Mesodermal cell (in vitro differentiated cells): Measurements from ENCODE around the gene NKIRAS1.

Experiments used
- H3K27ac ChIP-seq: 2 replicates; pipeline ENCODE4 v1.7.0; 2013; ENCODE audit warnings: mild to moderate bottlenecking, low read depth, low read length, moderate library complexity; ENCODE audit not compliant: severe bottlenecking
- H3K36me3 ChIP-seq: 2 replicates; pipeline ENCODE4 v1.7.1; 2013; ENCODE audit warnings: mild to moderate bottlenecking, low read length, moderate library complexity; ENCODE audit not compliant: control insufficient read depth, insufficient read depth
- H3K4me1 ChIP-seq: one replicate; pipeline ENCODE4 v1.7.1; 2013; ENCODE audit warnings: mild to moderate bottlenecking, low read length; ENCODE audit not compliant: insufficient read depth, control insufficient read depth, poor library complexity, severe bottlenecking
- H3K4me3 ChIP-seq: 2 replicates; pipeline ENCODE4 v1.7.0; 2013; ENCODE audit warnings: low read length, control low read depth, mild to moderate bottlenecking; ENCODE audit not compliant: insufficient read depth, poor library complexity, severe bottlenecking; ENCODE audit errors: extremely low read depth
- H3K9me3 ChIP-seq: 2 replicates; pipeline ENCODE4 v1.7.1; 2013; ENCODE audit warnings: mild to moderate bottlenecking, low read length, moderate library complexity; ENCODE audit not compliant: control insufficient read depth
- WGBS, 2 experiments: methylation state at CpG; one replicate each; pipeline ENCODE4 v1.1.5; 2013; ENCODE audit warnings: missing lambda C conversion rate in 2 of 2; ENCODE audit not compliant: insufficient coverage in 2 of 2; 5-methylcytosine and 5-hydroxymethylcytosine counted together

NKIRAS1 gene

DNA sequence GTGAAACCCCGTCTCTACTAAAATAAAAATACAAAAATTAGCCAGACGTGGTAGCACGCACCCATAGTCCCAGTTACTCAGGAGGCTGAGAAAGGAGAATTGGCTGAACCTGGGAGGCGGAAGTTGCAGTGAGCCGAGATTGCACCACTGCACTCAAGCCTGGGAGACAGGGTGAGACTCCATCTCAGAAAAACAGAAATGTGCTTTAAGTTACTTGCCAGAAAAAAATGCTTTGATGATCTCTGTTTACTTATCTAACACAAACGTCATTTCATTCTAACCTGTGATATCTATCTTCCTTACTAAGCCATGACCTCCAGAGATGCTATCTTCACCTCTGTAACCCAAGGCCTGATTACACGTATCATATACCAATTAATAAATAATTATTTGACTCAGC lies 7.4 kb downstream of the NKIRAS1 start:
- Histone ChIP-seq H3K4me3 (no peak overlapping the region), H3K4me1 (no peaks in the 10 kb centered on the region), H3K36me3 (peaks cover 51% of the 10 kb centered on the region), H3K27ac (no peak overlapping the region), H3K9me3 (no peaks in the 10 kb centered on the region)
- WGBS, 2 experiments, result 86 to 92% methylated on average over 4 to 6 of the region's 7 CpGs

DNA sequence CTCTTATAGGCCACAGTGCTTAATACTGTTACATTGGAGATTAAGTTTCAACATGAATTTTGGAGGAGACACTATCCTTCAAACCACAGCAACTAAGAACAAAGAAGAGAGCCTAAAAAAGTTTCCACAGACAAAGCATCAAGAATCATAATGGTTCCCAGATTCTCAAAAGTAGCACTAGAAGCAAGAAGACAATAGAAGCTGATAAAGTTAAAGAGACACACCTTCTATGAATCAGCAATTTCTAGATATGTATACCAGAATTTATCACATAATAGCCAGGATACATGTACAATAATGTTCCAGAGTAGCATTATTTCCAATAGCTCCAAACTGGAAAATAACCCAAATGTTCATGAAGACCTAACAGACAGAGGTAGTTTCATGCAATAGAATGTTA lies 12.2 kb downstream of the NKIRAS1 start:
- Histone ChIP-seq H3K4me1 (no peaks in the 10 kb centered on the region), H3K36me3 (peaks cover 75% of the 10 kb centered on the region), H3K4me3 (no peak overlapping the region), H3K27ac (no peak overlapping the region), H3K9me3 (peaks cover 2% of the 10 kb centered on the region)

DNA sequence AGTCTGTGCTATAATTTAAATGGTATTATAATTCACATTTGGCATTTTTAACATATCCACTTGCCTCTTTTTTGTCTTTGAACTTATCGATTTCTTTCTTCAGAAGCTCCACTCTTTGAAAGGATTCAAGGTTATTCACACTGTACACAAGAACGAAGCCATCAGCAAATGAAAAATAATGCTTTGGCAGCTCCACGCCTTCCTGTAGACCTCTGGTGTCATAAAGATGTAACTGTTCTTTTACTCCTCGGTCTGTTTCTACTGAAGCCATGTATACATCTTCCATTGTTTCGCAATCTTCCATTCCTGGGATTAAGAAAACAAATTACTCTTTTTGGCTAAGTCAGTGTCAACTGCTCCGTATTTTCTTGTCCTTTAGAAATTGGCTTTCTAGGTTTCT lies 16.0 kb downstream of the NKIRAS1 start:
- Histone ChIP-seq H3K4me3 (no peak overlapping the region), H3K4me1 (no peaks in the 10 kb centered on the region), H3K9me3 (peaks cover 12% of the 10 kb centered on the region), H3K36me3 (peaks cover 87% of the 10 kb centered on the region), H3K27ac (no peak overlapping the region)
- WGBS, 2 experiments, result 95 to 98% methylated on average over 5 to 6 of the region's 6 CpGs

DNA sequence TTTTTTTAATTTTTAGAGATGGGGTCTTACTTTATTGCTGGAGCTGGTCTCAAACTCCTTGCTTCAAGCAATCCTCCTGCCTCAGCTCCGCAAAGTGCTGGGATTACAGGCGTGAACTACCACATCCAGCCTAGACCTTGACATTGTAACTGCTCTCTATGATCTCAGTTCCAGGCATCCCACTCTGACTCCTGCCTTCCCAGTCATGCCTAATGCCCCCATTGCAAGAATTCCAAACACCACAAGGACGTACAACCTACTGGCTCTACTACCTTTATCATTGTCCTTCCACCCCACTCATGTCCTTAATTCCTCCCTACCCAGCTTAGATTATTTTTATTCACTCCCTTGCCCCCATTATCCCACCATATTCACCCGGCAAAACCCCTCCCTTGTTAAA lies 21.6 kb downstream of the NKIRAS1 start:
- H3K4me3 ChIP-seq, result no peak overlapping the region
- H3K27ac ChIP-seq, result no peak overlapping the region
- peaks cover 83% of the 10 kb centered on the region for H3K36me3 ChIP-seq
- H3K4me1 ChIP-seq, result no peaks in the 10 kb centered on the region
- H3K9me3 ChIP-seq, result peaks cover 12% of the 10 kb centered on the region
- WGBS, 2 experiments, result 93 to 100% methylated on average over 4 of the region's 4 CpGs

DNA sequence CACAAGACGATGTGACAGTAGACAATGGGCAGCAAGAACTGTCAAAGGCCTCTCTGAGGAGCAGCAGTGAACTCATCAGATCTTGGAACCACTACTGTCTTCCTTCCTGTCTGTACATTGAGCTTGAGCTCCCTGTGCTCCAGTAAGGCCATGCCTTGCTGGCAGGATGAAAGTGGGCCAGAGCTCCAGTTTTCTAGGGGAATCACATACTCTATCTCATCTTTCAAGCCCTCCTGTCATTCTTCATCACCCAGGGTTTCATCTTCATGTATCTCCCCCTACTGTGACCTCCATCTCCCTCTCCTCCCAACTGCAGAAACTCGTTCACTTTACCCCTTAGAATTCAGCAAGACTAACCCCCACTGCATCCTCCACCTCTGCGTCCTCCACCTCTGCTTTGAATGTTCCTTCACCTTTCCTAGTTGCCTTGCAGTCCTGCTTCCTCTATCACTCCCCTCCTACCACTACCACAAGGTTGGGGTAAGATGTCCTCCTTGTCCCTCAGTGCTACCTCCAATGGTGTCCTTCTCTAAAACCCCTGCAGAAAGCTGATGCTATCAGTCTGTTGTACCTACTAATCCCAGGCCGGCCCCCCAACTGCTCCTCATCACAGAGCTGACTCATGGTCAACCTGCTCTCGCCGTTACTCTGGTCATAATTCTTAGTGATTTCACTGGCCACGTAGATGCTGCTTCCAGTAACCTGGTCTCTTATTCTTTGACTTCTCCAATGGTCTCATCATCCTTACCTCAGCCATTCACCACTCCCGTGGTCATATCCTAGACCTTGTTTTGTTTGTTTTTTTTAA lies 22.3 kb downstream of the NKIRAS1 start:
- Histone ChIP-seq H3K27ac (no peak overlapping the region), H3K36me3 (peaks cover 84% of the 10 kb centered on the region), H3K4me1 (no peaks in the 10 kb centered on the region), H3K4me3 (no peak overlapping the region), H3K9me3 (peaks cover 9% of the 10 kb centered on the region)
- WGBS, 2 experiments, result 97% methylated on average over 7 to 8 of the region's 8 CpGs

DNA sequence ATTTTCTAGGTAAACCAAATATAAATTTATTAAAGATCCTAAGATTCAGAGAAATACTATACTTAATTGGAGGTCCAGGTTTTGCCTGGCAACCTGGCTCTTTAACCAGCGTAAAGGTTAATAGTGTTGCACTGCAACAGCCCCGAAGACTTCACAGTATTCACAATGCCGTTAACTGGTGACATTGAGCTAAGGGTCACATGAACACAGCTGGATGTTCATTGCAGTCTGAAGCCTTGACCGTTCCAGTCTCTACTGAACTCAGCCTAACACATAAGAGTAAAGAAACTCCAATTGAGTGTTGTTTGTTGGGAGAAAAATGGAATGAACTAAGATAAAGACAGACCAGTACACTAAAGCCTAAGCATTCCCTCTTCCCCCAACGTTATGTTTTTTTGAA lies 26.8 kb downstream of the NKIRAS1 start:
- 96 to 98% methylated on average over 3 of the region's 5 CpGs for WGBS, 2 experiments
- Histone ChIP-seq H3K4me1 (no peaks in the 10 kb centered on the region), H3K36me3 (peaks cover 55% of the 10 kb centered on the region), H3K9me3 (no peaks in the 10 kb centered on the region), H3K4me3 (no peak overlapping the region), H3K27ac (no peak overlapping the region)

DNA sequence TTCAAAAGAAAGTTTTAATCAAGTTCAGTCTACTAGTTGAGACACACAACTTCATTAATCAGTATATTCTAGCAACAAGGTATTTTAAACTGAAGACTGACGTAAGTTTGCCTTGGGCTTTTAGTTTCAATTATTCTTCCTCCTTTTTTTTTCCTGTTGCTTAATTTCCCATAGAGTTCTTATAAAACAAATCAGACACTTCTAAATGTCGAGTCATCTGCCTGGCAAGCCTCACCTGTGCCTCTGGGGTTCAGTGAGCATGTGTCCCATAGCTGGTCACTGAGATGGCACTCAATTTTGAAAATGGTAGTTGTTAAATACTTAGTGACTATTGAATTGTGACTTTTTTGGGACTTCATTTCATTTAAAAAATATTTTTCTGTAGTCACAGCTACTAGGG lies 27.4 kb downstream of the NKIRAS1 start:
- Histone ChIP-seq H3K4me1 (no peaks in the 10 kb centered on the region), H3K4me3 (no peak overlapping the region), H3K9me3 (no peaks in the 10 kb centered on the region), H3K27ac (no peak overlapping the region), H3K36me3 (peaks cover 52% of the 10 kb centered on the region)
- 80 to 82% methylated on average over 1 to 2 of the region's 2 CpGs for WGBS, 2 experiments

DNA sequence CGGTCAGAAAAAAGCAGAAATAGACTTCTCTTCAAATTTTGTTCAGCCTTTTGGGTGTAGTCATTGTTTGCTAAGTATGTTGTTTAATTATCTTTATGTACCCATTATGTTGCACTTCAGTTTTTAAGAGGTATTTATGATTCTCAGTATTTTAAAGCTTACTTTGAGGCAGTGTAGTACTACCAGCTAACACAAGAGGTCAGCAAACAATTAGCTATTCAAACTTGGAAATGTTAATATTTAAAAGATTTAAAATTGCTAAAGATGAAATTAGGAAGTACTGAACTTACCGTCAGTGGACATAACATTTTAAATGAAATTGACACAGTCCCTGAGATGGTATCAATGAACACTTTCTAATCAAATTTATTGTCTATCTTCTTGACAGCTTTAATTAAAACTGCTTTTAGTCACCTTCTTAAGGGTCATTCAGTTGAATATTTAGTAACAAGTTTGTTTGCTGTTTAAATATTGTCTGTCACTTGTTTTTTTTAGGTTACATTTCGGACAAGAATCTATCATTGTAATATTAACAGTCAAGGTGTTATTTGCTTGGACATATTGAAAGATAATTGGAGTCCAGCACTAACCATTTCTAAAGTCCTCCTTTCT lies 28.1 kb downstream of the NKIRAS1 start:
- no peaks in the 10 kb centered on the region for H3K9me3 ChIP-seq
- no peak overlapping the region for H3K4me3 ChIP-seq
- 100% methylated on average over 1 of the region's 3 CpGs; no CpG with 5 or more reads in 1 of the 2 experiments for WGBS, 2 experiments
- peaks cover 47% of the 10 kb centered on the region for H3K36me3 ChIP-seq
- no peak overlapping the region for H3K27ac ChIP-seq
- no peaks in the 10 kb centered on the region for H3K4me1 ChIP-seq

DNA sequence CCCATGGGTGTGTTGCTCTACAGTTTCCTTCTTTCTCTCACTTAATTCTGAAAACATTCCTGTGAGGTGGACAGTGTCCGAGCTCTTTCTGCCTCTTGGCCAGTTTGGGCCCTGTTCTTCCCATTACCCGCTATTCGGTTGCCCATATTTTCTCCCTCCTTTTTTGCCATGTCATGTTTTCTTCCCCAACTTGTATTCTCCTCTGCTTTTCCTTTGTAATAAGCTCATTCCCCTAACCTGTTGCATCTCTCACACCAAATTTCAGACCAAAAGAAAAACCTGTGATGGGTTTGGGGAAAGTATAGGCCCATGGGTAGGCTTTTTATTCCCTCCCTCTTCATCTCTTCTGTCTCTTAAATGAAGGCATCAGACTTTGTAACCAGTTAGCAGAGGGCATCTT lies 30.5 kb downstream of the NKIRAS1 start:
- H3K27ac ChIP-seq, result no peak overlapping the region
- H3K36me3 ChIP-seq, result peaks cover 29% of the 10 kb centered on the region
- no peaks in the 10 kb centered on the region for H3K9me3 ChIP-seq
- no peak overlapping the region for H3K4me3 ChIP-seq
- 97 to 100% methylated on average over 3 of the region's 3 CpGs for WGBS, 2 experiments
- H3K4me1 ChIP-seq, result peaks cover 3% of the 10 kb centered on the region

DNA sequence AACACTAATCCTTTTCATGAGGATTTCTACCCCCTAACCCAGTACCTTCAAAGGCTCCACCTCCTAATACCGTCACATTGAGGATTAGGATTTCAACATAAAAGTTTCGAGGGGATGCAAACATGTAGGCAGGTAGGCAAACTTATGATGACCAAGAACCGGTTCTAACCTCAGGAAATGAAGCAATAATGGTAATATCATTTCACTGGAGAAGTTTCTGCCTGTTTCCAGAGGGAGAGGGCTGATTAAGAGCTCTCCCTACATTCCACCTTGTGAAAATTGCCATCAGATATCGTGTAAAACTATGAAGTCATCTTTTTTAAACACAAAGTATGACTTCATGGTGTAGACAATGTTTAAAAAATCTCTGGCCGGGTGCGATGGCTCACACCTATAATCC lies 31.6 kb downstream of the NKIRAS1 start:
- H3K36me3 ChIP-seq, result peaks cover 22% of the 10 kb centered on the region
- WGBS, 2 experiments, result 95% methylated on average over 3 of the region's 6 CpGs; no CpG with 5 or more reads in 1 of the 2 experiments
- peaks cover 5% of the 10 kb centered on the region for H3K4me1 ChIP-seq
- H3K27ac ChIP-seq, result no peak overlapping the region
- no peaks in the 10 kb centered on the region for H3K9me3 ChIP-seq
- no peak overlapping the region for H3K4me3 ChIP-seq

DNA sequence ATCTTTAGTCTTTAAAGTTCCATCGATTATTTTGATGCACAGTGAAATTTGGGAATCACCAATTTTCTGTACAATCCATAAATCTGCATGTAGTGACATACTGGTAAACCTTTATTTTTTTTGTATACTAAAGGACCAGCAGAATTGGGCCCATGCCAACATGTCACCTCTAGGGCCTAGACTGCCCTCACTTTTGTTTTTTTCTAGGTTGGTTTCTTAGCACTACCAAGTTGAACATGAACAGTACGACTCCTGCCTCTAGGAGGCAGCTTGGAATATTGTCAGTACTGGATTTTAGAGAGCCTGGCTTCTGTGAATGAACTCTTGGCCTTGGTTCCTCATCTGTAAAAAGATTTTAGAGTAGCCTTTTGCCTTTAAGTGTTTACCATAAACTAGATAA lies 32.3 kb downstream of the NKIRAS1 start:
- no peak overlapping the region for H3K4me3 ChIP-seq
- H3K36me3 ChIP-seq, result peaks cover 17% of the 10 kb centered on the region
- H3K9me3 ChIP-seq, result no peaks in the 10 kb centered on the region
- WGBS, 2 experiments, result 91% methylated on average over 1 of the region's 2 CpGs; no CpG with 5 or more reads in 1 of the 2 experiments
- H3K27ac ChIP-seq, result no peak overlapping the region
- H3K4me1 ChIP-seq, result peaks cover 5% of the 10 kb centered on the region
